HFF-Myc (cell line): ENCODE results near the gene LYPD6B.

Experiments
- DNase-seq: peaks from one replicate; pipeline ENCODE4 v3.0.0-alpha.2; 2011; ENCODE audit warnings: low read depth; ENCODE audit errors: extremely low read depth
- H3K4me3 ChIP-seq: replicated peaks from 2 replicates; pipeline ENCODE4 v1.5.1; 2011; ENCODE audit warnings: low read depth, mild to moderate bottlenecking, control low read depth, low read length
- TF ChIP-seq, protein P1 (sequence below): IDR thresholded peaks from 2 replicates; pipeline ENCODE4 v1.5.1; 2012; ENCODE audit warnings: mild to moderate bottlenecking, low read depth, low read length, control low read depth; ENCODE audit errors: missing control alignments

Gene LYPD6B

GRCh38 chr2:149028891-149029290 lies 9.6 kb upstream of the LYPD6B start:
- DNase-seq = no peak
- no peak overlapping the region for H3K4me3 ChIP-seq
- TF ChIP-seq, protein P1, sequence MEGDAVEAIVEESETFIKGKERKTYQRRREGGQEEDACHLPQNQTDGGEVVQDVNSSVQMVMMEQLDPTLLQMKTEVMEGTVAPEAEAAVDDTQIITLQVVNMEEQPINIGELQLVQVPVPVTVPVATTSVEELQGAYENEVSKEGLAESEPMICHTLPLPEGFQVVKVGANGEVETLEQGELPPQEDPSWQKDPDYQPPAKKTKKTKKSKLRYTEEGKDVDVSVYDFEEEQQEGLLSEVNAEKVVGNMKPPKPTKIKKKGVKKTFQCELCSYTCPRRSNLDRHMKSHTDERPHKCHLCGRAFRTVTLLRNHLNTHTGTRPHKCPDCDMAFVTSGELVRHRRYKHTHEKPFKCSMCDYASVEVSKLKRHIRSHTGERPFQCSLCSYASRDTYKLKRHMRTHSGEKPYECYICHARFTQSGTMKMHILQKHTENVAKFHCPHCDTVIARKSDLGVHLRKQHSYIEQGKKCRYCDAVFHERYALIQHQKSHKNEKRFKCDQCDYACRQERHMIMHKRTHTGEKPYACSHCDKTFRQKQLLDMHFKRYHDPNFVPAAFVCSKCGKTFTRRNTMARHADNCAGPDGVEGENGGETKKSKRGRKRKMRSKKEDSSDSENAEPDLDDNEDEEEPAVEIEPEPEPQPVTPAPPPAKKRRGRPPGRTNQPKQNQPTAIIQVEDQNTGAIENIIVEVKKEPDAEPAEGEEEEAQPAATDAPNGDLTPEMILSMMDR = no peak

DNA sequence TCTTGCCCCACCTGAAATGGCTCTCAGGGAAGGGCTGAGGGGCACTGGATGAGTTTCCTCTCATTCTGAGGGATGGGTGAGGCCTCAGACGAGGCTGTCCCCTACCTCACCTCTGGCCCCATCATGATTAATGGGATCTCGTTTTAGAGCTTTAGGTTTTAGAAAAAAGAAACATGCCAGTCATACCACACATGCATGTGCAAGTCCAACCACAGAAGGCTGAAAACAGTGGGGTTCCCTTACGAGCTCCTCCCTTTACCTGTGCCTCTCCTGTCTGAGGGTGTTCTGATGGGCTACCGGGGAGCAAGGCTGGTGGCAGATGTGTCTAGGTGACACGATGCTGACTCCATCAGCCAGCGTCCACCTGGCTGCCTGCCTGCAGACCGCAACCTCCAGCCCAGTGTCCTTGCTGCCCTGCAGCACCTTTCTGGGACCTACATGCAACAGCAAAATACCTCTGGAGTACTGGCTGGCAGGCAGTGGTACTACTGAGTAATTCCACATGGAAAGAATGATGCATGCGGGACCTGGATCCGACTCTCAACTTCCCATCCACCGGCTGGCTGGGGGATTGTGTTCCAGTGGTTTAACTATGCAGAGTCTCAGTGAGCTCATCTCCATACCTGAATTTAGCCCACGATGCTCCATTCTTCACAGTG lies 9.1 kb upstream of the LYPD6B start:
- no peak overlapping the region for H3K4me3 ChIP-seq
- no peak for DNase-seq
- TF ChIP-seq, protein P1 = no peak

DNA sequence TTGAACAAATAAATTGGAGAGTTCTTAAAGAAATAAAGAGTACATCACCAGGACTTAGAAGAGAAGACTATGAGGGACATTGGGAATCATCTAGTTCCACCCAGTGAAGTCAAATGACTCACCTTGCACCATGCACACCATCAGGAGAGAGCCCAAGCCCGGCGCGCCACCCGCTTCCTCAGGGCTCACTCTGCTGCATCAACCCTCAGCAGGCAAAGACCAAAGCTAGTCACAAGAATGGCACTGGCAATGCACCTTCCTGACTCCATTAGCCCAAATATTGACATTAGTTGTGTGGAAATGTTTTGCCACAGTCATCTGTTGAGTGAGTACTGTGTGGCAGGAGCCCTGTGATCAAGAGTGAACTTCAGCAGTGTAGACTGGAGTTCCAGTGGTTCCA lies 7.1 kb upstream of the LYPD6B start:
- H3K4me3 ChIP-seq = no peak overlapping the region
- TF ChIP-seq, protein P1 = no peak
- DNase-seq = no peak

DNA sequence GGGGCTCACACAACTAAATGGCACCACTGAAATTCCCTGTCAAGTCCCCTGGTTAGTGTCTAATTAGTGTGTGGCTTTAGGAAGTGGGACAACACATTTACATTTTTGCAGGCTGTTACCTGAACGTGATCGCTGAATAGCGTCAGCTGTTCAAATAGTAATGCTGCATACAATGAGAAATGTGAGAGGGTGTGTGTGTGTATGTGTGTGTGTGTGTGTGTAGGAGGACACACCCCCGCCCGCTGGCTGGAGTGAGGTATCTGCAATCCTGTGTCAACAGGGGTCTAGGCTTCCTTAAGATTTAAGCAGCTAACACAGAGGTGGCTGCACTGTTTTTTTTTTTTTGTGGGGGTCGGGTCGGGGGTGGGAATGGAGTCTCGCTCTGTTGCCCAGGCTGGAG lies 4.8 kb upstream of the LYPD6B start:
- DNase-seq = no peak
- TF ChIP-seq, protein P1 = no peak
- no peak overlapping the region for H3K4me3 ChIP-seq

DNA sequence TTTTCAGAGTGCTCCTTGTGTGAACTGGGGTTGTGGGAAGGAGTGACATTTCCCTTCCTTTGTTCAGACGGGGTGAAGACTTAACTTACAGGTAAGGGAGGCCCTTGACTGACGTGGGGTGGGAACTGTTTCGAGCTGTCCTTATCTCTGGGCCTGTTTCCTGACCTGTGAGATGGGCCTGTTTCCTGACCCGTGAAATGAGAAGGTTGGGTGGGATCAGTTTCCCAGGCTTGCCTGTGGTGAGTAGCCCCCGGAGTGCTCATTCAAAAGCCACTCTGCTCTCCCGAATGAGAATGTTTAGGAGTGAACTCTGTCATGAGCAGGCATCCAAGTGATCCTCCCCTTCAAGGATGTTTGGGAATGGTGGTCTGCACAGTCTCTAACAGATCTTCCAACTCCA lies 4.1 kb upstream of the LYPD6B start:
- TF ChIP-seq, protein P1 = no peak
- no peak overlapping the region for H3K4me3 ChIP-seq
- no peak for DNase-seq

DNA sequence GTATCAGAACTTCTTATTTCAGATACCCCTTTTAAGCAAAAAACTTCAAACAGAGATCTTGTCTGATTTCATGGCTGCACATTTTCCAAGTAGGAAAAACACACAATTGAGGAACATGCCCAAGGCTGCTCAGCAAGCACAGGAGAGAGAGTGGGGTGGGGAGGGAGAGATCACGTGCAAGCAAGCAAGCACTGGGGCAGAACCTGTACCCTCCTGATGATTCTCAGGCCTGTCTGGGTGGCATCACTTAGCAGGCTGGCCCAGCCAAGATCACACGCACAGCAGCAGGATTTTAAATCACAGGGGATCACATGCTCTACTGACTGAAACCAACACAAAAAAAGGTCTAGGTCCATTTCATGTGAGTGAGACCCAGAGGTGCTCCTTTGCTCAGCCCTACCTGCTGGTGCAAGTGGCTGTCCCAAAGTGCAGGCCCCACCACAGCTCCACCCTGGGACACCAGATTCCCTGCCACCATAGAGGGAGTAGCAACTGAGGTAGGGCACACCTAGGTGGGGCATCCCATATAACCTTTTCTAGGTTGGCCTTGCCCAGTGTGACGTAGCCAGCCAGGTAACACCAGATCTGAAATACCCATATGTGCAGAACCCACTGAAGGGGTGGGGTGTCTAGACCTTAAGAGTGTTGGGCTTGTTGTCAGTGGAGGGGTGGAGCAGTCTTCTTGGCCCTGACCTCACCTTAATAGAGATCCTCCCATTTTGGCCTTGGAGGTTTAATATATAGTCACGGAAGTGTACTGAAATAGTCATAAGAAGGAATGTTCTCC lies 1.8 kb upstream of the LYPD6B start:
- no peak overlapping the region for H3K4me3 ChIP-seq
- TF ChIP-seq, protein P1 = no peak
- no peak for DNase-seq
